ENCODE results near the gene CCNG2.

CCNG2 gene

DNA sequence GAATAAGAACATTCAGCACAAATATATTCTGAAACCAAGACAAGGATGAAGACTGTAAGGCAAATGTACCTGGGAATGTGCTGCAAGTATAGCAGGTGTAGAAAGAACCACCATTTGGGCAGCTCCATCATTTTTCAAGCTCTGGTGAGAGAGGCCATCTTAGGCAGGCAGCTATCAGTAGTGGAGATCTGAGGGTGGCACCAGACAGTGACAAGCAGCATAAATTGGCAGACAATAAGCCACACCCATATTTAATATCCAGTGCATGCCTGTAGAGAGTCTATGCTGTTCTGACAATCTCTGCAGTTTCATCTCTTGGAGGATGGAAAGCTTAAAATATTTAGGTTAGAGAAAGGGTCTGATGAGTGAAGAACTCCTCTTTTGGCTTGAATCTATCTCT is 22.5 kb downstream of the CCNG2 start:
- DNase-seq = no peak

DNA sequence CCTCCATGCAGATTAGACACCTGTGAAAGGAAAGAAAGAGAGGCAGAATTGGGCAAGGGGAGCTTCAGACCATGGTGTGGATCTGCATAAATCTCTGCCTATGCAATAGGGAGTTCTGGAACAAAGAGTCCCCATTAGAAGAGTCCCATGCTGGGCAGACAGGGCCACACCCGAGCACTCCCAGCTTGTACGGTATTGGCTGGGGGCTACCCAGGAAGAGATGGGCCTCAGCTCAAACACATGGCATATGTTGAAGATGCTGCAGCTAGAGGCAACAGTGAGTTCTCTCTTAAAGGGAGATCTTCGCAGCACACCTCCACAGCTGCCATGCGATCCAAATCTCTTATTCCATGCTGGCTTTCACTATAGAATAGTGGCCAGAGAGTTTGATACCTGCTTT is 24.7 kb downstream of the CCNG2 start:
- DNase-seq = no peak

DNA sequence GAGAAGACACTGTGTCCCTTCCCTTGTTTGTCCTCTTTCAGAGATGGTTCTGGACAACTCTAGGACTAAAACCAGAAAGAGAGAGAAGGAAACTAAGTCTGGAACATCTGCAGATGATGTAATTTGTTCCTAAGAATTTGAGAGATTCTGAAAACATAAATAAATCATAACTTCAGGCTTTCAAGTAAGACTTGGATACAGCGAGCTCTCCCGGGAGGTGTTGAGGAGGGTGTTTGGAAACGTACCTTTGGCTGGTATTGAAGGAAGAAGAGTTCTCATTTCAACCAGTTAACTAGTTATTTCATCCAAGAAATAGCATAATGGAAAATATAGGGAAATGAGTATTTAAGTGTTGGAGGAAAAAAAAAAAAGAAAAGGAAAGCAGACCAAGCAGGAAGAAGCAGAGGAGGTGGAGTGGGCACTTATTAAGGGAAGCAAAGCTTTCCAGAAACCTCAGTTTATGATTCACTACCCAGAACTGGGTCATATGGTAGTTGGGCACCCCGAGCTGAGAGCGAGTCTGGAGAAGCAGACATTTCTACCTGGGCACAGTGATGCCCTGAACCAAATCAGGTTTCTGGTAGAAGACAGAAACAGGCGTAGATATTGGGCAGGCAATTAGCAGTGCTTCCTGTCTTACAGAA is 26.9 kb downstream of the CCNG2 start:
- no peak for DNase-seq

DNA sequence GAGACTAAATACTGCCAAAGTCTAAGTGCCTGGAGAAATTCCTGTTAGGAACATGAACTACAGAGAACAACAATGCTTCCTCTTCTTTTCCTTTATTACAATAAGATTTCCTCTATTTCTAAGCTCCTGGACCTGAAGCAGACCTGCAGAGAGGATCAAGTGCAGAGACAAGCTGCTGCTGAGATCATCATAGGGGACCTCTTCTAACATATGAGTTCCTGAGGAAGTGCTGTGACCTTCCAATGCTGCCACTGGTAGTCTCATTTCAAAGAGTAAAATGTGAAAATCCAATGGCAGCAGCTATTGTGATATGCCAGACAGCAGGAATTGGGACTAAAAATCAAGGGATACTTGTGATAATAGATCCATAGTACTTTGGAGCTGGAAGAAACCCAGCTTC is 28.0 kb downstream of the CCNG2 start:
- DNase-seq = no peak

DNA sequence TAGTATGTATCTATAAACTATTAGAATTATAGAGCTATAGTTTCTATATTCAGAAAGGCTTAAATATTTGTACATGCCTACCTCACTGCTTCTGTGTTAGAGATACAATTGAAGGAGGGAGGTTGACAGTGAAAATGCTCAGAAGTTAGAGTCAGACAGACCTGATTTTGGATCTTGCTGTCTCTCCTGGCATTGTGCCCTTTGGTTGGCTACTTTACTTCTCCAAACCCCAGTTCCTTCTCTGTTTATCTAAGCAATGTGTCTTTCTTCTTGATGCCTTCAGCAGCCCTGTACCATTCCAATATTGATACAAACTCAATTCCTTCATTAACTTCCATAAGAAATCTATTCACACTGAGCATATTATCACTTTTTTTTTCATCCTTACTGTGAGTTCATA is 28.7 kb downstream of the CCNG2 start:
- no peak for DNase-seq

DNA sequence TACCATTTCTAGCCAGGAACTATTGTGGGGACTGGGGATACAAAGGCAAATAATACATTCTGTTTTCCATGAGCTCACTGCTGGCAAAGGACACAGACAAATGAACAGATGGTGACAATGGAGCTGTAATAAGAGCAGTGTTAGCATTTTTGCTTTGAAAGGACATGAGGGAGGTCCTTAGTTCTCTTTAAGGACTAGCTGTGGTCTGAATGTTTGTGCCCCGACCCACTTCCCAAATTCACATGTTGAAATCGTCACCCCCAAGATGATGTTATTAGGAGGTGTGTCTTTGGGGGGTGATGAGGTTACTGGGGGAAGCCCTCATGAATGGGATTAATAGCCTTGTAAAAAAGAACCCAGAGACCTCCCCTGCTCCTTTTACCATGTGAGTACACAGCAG is 30.3 kb downstream of the CCNG2 start:
- no peak for DNase-seq

DNA sequence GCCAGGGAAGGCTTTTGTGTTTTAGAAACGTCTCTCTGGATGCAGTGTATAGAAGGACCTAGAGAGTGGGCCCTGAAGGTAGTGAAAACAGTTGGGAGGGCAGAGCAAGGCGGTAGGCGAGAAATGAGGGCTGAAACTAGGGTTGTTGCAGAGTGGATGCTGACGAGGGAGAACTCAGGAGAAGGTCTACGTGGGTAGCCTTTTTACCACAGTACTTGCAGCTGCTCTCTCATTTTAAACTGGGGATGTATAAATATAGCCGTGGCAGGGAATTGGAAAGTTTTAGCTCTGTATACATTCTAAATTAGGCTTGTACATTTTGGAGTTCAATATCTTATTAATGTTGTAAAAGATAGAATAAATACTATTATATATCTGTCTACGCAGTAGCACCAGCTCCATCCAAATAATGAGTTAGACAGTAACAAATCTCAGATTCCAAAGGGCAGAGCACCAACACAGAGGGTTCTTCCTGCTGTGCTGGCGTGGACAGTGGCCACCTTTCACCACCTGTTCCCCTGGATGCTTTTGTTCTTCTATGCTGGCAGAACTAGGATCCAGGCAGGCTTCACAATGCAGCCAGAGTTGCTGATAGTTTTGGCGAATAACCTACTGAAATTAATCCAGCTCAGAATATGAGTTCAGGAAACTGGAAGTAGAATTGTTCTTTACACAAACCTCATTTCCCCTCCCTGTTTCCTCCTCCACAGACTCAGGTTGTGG is 31.7 kb downstream of the CCNG2 start:
- no peak for DNase-seq

DNA sequence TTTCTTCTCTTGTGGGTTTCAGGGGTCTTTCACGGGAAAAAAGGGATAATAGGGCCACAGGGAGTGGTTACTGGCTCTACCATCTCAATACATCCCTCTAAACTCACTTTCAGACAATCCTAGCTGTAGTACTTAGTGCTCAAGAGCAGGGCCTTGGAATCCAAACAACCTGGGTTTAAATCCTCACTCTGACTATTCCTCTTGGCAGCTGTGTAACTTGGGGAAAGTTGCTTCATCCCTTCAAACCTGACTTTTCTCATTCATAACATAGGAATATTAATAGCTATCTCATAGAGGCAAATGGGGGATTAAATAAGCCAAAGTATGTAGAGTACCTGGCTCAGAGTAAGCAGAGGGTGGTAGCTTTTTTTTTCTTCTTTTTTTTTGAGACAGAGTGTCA is 32.4 kb downstream of the CCNG2 start:
- no peak for DNase-seq

DNA sequence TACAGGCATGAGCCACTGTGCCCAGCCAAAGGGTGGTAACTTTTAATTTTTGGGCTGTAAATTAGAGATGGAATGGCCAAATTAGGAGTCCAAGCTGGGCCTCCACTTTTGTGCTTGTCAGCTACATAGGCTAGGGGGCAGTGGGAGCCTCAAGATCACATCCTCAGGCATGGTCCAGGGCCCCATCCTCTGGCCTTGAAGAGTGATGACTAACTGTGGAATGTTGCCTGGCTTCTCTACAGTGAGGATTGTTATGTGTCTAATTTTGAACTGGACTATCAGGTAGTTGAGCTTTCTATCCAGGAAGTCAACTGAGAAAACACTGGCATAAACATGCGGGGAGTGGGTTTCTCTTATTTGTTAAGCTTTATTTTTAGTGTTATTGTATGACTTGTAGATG is 33.0 kb downstream of the CCNG2 start:
- no peak for DNase-seq

DNA sequence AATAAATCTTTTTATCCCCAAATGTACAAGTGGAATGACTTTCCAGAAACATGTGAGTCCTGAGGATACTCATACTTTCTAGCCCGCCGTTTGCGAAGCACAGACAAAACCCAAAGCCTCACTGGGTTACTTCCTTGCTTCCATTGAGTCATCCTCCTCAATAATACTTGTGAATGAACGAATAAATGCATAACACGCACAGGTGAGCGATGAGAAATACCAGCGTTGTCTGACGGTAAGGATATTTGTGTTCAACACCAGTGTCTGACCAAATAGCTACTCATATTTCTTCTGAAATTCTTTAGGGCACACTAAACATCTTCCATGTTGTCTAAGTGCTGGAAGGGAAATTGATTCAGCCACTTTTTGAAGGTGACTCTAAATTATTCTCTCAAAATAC is 36.0 kb downstream of the CCNG2 start:
- no peak for DNase-seq

DNA sequence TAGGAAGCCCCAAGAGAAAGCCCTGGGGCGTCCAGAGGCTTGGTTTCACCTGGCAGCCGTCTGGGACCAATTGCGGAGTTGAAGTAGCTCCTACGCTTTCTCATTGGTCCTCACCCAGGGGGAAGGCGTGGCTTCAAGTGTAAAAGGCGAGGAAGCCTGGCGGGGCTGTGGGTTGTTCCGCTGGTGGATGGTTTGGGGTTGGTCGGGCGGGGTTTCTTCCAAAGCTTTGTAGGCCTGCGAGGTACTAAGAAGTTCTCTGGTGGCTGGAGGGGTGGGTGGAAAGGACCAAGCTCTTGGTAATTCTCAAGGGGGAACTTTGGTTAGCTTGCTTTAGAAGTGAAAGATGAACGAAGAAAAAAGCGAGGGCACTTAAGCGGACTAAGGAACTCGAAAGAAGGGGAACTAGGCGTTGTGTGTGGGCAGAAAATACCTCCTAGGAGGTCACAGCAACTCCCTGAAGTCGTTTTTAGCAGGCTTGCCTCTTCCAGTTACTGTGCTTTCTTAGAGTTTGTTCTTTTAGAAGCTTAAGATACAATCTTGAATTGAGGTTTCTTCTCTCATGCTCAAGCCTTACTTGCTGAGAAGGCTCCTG is 36.6 kb downstream of the CCNG2 start:
- DNase-seq = peak; percentile 85

DNA sequence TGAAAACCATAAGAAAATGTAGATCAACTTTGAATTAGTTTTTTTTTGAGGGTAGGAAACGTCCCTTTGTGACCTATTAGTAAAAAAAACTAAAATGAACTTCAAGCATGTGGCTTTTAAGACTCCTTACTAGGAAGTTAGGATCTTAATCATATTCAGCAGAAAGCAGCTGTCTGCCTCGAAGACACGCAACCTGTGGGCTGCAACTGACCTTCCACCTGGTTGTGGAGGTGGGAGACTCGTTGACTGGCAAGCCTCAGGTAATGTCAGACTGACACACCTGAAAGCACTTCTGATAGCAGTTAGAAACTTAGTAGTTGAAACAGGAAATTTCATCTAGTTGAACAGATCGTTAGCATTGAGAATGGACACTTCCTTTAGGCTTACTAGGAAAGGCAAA is 37.4 kb downstream of the CCNG2 start:
- no peak for DNase-seq

DNA sequence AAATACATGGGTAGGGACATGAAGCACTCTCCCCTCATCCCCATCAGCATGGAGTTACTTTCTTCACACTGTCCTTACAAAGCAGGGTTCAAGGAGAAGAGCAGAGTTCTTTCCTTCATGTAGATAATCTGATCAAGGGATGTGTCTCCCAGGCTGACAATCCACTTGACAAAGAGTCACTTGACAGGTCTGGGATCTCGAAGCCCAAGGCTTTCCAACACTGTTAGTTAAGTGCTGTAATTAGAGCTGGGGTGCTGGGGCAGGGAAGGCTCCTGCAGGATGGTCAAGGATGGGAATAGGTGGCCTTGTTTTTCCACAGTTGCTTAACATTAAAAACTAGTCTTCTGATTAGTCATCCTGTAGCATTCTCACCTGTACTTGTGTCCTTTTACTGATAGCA is 38.0 kb downstream of the CCNG2 start:
- no peak for DNase-seq

DNA sequence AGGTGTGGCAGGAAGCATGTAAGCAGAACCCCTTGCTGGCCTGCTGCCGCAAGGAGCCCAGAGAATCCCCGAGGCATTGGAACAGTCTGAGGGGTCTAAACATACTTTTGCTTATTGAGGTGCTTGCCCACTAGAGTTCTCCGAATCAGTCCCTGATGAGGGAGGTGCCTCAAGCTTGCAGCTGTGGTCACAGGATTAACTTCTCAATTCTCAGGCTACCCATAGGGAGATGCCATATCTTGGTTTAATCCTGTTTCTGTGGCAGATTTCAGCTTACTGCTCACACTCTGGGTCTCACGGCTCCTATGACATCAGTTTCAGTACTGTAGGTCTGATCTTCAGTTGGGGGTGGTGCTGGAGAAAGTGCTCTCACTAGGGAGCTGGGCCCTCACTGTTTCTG is 39.9 kb downstream of the CCNG2 start:
- DNase-seq = peak; percentile 19 to 26

DNA sequence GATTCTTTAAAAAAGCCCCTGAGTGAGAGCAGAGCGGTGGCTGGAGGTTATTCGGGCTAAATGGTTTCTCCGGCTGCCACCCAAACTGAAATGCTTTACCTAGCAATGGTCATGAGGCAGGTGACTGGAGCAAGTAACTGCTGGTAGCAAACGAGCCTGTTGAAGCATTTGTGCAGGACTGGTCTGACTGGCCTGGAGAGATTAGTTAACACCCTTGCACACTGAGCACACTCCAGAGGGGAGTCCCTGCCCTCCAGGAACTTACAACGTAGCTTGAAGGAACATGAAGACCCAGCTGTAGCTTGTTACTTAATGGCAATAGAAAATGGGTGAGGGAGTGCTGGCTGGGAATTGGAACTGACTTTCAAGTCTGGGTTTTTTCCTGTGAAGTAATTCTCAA is 40.4 kb downstream of the CCNG2 start:
- DNase-seq = no peak

DNA sequence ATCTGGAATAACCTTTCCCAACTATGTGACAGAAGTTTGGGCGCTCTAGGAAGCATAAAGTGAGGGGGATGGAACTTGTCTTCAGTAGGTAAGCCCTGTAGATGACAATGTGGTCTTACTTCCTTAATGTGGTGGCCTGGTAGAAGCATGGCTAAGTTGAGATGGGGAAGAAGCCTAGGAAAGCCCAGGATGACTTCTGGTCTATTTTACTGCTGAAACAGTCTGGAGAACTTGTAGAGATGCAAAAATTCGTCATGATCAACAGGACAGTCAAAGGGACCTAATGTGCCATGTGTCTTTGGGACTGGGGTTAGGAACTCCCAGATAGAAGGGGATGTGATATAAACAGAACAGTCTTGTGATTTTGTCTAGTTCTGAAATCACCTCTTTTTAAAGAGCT is 40.8 kb downstream of the CCNG2 start:
- DNase-seq = no peak

DNA sequence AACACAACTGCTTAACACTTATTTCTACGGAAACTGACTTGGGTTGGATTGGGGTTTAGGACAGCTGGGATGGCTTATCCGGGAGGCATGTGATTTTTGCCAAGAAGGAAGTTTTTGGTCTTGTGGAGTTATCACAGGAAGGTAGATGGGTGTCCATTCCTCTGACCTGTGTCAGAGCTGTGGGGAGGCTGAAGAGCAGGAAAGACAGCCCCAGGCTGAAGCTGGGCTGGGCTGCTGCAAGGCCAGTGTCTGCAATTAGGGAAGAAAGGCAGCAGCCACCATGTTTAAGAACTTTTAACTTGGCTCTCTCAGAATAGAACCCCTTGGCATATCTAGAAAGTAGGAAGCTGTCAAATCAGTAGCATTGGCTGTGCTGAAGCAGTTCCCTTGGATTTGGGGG is 42.3 kb downstream of the CCNG2 start:
- no peak for DNase-seq

DNA sequence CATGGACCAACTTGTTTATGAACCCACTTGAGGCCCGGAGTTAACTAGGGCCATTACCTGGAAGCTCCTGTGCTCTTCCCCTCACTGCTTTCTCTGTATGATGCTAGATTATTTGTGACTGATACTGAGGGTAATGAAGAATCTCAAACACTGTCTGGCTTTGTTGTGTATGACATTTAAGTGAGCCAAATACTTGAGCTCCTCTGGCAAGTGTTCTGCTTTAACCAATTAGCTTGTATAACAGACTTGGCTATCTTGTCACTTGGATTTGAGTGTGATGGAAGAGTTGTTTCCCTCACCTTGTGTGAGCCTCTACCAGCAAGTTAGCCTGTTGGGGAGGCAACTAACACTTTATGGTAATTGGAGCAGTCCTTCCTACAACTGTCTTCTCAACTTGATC is 42.7 kb downstream of the CCNG2 start:
- no peak for DNase-seq

DNA sequence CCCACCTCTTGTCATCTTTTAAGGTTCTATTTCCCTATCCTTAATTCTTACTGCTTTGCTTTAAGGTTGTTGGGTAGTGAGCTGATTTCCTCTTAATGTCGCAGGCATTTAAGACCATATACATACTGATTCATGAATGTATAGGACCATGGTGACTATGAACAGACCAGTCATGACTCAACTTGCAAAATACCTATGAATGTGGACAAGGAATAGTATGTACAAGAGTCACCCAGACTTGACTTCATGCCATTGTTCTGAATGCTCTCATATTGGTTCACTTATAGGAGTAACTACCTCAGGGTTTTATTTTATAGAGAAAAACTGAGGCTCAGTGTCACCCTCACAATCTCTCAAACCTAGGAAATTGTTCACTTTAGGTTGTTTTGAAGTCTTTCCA is 44.3 kb downstream of the CCNG2 start:
- DNase-seq = no peak

DNA sequence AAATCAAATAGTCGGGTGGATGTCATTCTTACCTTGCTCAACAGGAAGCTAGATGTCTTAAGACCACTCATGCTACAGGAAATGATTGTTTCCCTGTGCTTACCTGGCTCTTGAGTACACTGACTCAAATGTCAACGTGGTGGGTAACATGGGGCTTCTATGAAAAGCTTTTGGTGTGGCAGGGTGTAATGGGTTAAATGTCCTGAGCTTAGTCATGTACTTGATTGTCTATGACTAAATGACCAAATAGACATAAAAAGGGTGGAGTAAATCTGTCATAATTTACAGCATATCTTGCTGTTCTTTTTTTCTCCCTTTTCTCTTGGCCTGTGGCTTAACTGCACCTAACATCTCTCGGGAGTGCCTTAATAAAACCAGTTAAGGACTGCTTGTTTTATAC is 44.9 kb downstream of the CCNG2 start:
- no peak for DNase-seq

DNA sequence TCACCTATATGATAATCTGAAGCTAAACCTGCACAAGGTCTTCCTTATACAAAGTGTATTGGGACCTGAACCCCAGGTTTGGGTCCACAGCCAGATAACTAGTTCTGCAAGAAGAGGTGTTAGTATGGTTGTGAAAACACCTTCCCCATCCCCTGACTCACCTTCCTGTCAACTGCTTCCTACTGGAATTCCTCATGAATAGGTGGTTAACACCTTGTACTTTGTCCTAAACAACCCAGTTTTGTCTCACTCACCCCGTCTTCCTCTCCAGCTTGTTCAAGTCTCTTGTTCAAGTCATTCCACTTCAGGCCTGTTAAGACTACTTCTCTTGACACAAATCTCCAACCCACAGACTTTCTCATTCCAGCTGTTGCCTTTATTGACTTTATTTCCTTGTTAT is 45.5 kb downstream of the CCNG2 start:
- no peak for DNase-seq

DNA sequence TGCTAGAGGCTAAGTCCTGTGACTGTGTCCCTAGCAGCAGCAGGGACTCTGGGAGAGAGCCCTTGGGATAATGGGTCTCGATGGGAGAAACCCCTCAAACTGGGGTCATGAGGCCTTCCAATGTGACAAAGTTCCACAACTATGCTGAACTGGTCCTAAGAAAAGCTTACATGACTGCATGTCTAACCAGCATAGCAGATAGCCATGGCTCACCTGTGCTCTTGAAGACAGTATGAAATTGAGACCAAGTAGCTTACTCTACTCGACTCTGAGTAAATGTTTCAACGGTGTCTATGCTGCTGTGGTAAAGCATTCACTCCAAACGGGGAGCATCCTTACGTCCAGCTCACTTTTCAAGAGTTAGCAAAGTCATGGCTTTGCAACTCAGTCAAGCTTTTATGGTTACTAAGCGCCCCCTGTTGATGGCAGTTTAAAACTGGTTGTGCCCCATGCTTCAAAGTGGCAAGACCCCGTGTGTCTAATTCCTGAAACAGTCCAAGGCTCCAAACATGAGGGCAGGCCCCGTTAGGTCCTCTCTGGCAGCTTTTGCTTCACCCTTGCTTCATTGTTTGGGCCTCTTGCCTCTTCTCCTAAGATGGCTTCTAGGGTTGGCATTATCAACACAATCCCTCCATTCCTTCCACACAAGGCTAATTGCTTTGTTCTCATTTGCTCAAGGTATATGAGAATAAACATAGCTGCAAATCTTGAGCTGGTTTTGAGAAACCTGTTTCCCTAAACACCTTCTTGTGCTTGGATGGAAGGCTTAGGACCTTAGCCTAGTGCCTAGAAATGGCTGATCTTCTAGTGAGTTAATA is 46.6 kb downstream of the CCNG2 start:
- DNase-seq = peak; percentile 71 to 79

DNA sequence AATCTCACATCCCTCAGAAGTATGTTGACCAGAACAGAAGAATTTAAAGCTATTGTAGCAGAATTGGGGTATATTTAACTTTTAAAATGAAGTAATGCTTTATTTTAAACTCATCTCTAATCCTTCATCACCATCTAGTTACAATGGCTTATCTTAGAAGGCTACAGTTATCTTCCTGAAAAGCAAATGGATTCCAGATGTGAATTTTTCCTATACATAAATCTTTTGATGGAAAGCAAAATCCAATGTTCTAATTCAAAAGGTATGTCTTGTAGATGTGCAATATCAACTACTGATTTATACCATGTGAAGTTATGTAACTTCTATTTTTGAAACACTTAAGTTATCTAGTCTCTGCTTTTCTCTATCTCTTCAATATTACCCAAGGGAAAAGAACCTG is 47.6 kb downstream of the CCNG2 start:
- DNase-seq = no peak

DNA sequence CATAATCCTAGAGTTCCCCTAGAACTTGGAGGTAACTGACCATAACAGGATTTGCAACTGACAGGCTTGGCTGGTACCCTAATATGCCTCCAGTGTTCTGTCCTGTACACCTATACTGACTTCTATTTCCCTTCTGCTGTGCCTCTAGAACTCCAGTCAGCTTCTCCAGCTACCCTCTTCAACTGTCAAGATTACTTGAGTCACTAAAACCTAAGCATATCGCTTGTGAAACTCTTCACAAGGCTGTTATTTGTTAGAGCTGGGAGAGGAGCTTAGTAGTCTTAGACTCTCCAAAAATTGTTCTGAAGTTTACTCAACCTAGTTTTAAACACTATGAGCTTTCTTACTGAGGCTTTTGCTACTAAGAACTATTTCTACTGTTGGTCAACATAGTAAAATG is 52.0 kb downstream of the CCNG2 start:
- DNase-seq = no peak

Measured in CD4-positive, alpha-beta T cell treated with Interferon alpha-2 for 1 hour (primary cell).